A549 (cell line): Measurements from ENCODE around the gene ICAM4. TPM values are rescaled to one million over a fixed set of nuclear protein-coding genes. Genes with fewer than 3 reads are reported as not detected.

Source experiments
- ATAC-seq, 2 experiments: fragments of 200-7000 bp in 1 of 2; fragments of >200 bp in 1 of 2; cut with Nextera tagmentation in 1 of 2; cut with Tn5 transposase in 1 of 2; 3 replicates each; pipeline versions ENCODE4 v1.8.0 to v1.9.1; 2018 to 2020; ENCODE audit warnings: mild to moderate bottlenecking in 1 of 2, moderate library complexity in 1 of 2
- CTCF ChIA-PET: fragments of 300-600 bp; sonication (Branson Sonifier 250); formaldehyde crosslinking; extraction: SDS; loops from one replicate; lab custom pipeline; 2021; ENCODE audit warnings: antibody characterized with exemption, inconsistent platforms; lab: Yijun Ruan, JAX
- POLR2A ChIA-PET: fragments of 350-600 bp; formaldehyde crosslinking; extraction: SDS; loops from one replicate; lab custom pipeline; 2021; ENCODE audit warnings: antibody characterized with exemption, inconsistent platforms; lab: Yijun Ruan, JAX
- DNase-seq, 2 experiments: peaks; one replicate each; pipeline versions ENCODE4 v3.0.0 to v3.0.0-alpha.2; 2011 to 2016; ENCODE audit warnings: low read depth in 1 of 2, low spot score in 1 of 2
- FAIRE-seq: peaks from 2 replicates; lab custom pipeline; 2011; peaks lifted over from hg19 to GRCh38; lab: Jason Lieb, UNC
- H3K27ac ChIP-seq, 2 experiments: fragments of >200 bp; sonication (Bioruptor Twin); formaldehyde crosslinking; 3 replicates each; pipeline ENCODE4 v1.5.1; 2016 to 2017
- H3K4me1 ChIP-seq: fragments of >200 bp; sonication (Bioruptor Twin); formaldehyde crosslinking; 3 replicates; pipeline ENCODE4 v1.6.1; 2016
- H3K4me2 ChIP-seq: fragments of >200 bp; sonication (Bioruptor Twin); formaldehyde crosslinking; 3 replicates; pipeline ENCODE4 v1.6.1; 2016
- H3K4me3 ChIP-seq: fragments of >200 bp; sonication (Bioruptor Twin); formaldehyde crosslinking; 3 replicates; pipeline ENCODE4 v1.5.1; 2016
- H3K9me3 ChIP-seq: fragments of >200 bp; sonication (Bioruptor Twin); formaldehyde crosslinking; 3 replicates; pipeline ENCODE4 v1.6.1; 2016
- ATOH8 ChIP-seq: fragments of 250-450 bp; sonication (Bioruptor Pico); IDR thresholded peaks from 2 replicates; pipeline ENCODE4 v1.5.0; 2020; ENCODE audit warnings: low read depth, mild to moderate bottlenecking, moderate library complexity
- BHLHE40 ChIP-seq: IDR thresholded peaks from 2 replicates; pipeline ENCODE4 v1.6.1; 2012; ENCODE audit warnings: low read depth, low read length, inconsistent platforms
- CBX2 ChIP-seq: fragments of 200-600 bp; sonication (generic); IDR thresholded peaks from 2 replicates; pipeline ENCODE4 v1.6.1; 2016; ENCODE audit warnings: low read depth, mild to moderate bottlenecking, borderline replicate concordance
- CEBPB ChIP-seq, 2 experiments: fragments of >200 bp in 1 of 2; sonication (Bioruptor Twin) in 1 of 2; formaldehyde crosslinking in 1 of 2; IDR thresholded peaks; 2 replicates each; pipeline ENCODE4 v1.6.1; 2012 to 2016
- EP300 ChIP-seq, 2 experiments: fragments of >200 bp; sonication (Bioruptor Twin); formaldehyde crosslinking; IDR thresholded peaks; 2 replicates in 1 of 2; 3 replicates in 1 of 2; pipeline ENCODE4 v1.6.1; 2016 to 2017
- FOXS1 ChIP-seq: fragments of 250-450 bp; sonication (Bioruptor Pico); IDR thresholded peaks from 2 replicates; pipeline ENCODE4 v1.5.0; 2020; ENCODE audit warnings: mild to moderate bottlenecking, moderate library complexity
- GATA3 ChIP-seq: IDR thresholded peaks from 2 replicates; pipeline ENCODE4 v1.6.1; 2012; ENCODE audit warnings: borderline replicate concordance
- HEYL ChIP-seq: fragments of 250-450 bp; sonication (Bioruptor Pico); IDR thresholded peaks from 2 replicates; pipeline ENCODE4 v1.8.0; 2021; ENCODE audit warnings: mild to moderate bottlenecking, moderate library complexity
- HOXA7 ChIP-seq: fragments of 250-450 bp; sonication (Bioruptor Pico); IDR thresholded peaks from 2 replicates; pipeline ENCODE4 v1.5.0; 2020; ENCODE audit warnings: mild to moderate bottlenecking, moderate library complexity
- HOXB5 ChIP-seq: fragments of 250-450 bp; sonication (Bioruptor Pico); IDR thresholded peaks from 2 replicates; pipeline ENCODE4 v1.5.0; 2020; ENCODE audit warnings: mild to moderate bottlenecking, moderate library complexity
- NR3C1 ChIP-seq: fragments of >200 bp; sonication (Bioruptor Twin); formaldehyde crosslinking; IDR thresholded peaks from 3 replicates; pipeline ENCODE4 v1.6.1; 2017
- PHF8 ChIP-seq: fragments of 200-600 bp; sonication (generic); IDR thresholded peaks from 2 replicates; pipeline ENCODE4 v1.6.1; 2016; ENCODE audit warnings: low read depth, mild to moderate bottlenecking, antibody characterized with exemption, moderate library complexity, borderline replicate concordance
- RARB ChIP-seq: fragments of 250-450 bp; sonication (Bioruptor Pico); IDR thresholded peaks from 2 replicates; pipeline ENCODE4 v1.8.0; 2021; ENCODE audit warnings: mild to moderate bottlenecking, moderate library complexity
- SMC3 ChIP-seq: fragments of >200 bp; sonication (Bioruptor Twin); formaldehyde crosslinking; IDR thresholded peaks from 3 replicates; pipeline ENCODE4 v1.6.1; 2018; ENCODE audit warnings: inconsistent platforms
- TFCP2L1 ChIP-seq: fragments of 250-450 bp; sonication (Bioruptor Pico); IDR thresholded peaks from 2 replicates; pipeline ENCODE4 v1.5.0; 2021; ENCODE audit warnings: mild to moderate bottlenecking
- TP53 ChIP-seq: fragments of 250-450 bp; sonication (Bioruptor Pico); IDR thresholded peaks from 2 replicates; pipeline ENCODE4 v1.5.0; 2021; ENCODE audit warnings: mild to moderate bottlenecking, moderate library complexity
- ZFP36 ChIP-seq: fragments of 450-650 bp; IDR thresholded peaks from 2 replicates; pipeline ENCODE4 v1.6.1; 2014; ENCODE audit warnings: borderline replicate concordance; ENCODE audit not compliant: partially characterized antibody
- ZSCAN20 ChIP-seq: fragments of 250-450 bp; sonication (Bioruptor Pico); IDR thresholded peaks from 2 replicates; pipeline ENCODE4 v1.8.0; 2022; ENCODE audit warnings: mild to moderate bottlenecking, moderate library complexity
- WGBS: methylation state at CpG from one replicate; pipeline ENCODE4 v1.1.6; 2017; ENCODE audit errors: missing lambda C conversion rate; 5-methylcytosine and 5-hydroxymethylcytosine counted together
- polyA plus RNA-seq, 4 experiments: library from polyadenylated mRNA; depleted of rRNA in 3 of 4; stranded (reverse); fragments of >200 nt; fragmentation: RNase III in 1 of 4; extraction: RNeasy Plus Mini Kit Qiagen cat#74134 plus additional on column Dnase treatment in 1 of 4; gene quantifications; 2 replicates in 3 of 4; 3 replicates in 1 of 4; pipeline ENCODE4 v1.2.3, GENCODE V29; 2011 to 2017
- TF ChIP-seq, protein P1 (sequence below): fragments of 200-600 bp; sonication (generic); IDR thresholded peaks from 2 replicates; pipeline ENCODE4 v1.6.1; 2016; ENCODE audit warnings: antibody characterized with exemption, mild to moderate bottlenecking, moderate library complexity
- TF ChIP-seq, protein P2 (sequence below): fragments of 150-350 bp; IDR thresholded peaks from 2 replicates; pipeline ENCODE4 v1.6.1; 2014; ENCODE audit warnings: low read depth, mild to moderate bottlenecking, low read length

ICAM4 gene
- polyA plus RNA-seq, 2 of the 4 experiments (the other 2 are of a cell fraction): not detected

GRCh38 chr19:10321874-10322835 is 35.4 kb downstream of the ICAM4 start:
- no peak for TF ChIP-seq TP53
- TF ChIP-seq GATA3: no peak
- TF ChIP-seq SMC3: no peak
- no peak for TF ChIP-seq TFCP2L1 (CRISPR knock-in tag)
- no peak for TF ChIP-seq HEYL (CRISPR knock-in tag)
- TF ChIP-seq ZFP36: no peak
- TF ChIP-seq RARB (CRISPR knock-in tag): no peak
- no peak for TF ChIP-seq EP300 (IDR thresholded peaks at IDR 0.05)
- no peak for TF ChIP-seq CBX2
- TF ChIP-seq FOXS1 (CRISPR knock-in tag): no peak
- no peak for TF ChIP-seq CEBPB (IDR thresholded peaks at IDR 0.05)
- TF ChIP-seq NR3C1: no peak
- CTCF ChIA-PET: interaction anchor here (1.1 to 1.6 kb wide), 2 partner anchors 26 to 73 kb away, joined by 3 read pairs; no protein-coding TSS in a partner anchor
- Histone ChIP-seq H3K4me3 (no peak overlapping the region), H3K9me3 (no peaks in the 10 kb centered on the region), H3K4me2 (no peak overlapping the region), H3K4me1 (no peaks in the 10 kb centered on the region), H3K27ac (no peak overlapping the region)
- 95% methylated on average over 11 of the region's 19 CpGs for WGBS
- DNase-seq: no peak
- POLR2A ChIA-PET: interaction anchor here (1.3 kb wide), 1 partner anchor 11 kb away, joined by 4 read pairs; the partner anchor contains the start of gene RAVER1
- ATAC-seq: peak; percentile 7 to 30; a peak in 4 of 6 replicates
- no peak for FAIRE-seq

- H3K4me2 ChIP-seq: no peak overlapping the region
- H3K27ac ChIP-seq: no peak overlapping the region
- ATAC-seq: no peak
- FAIRE-seq: no peak
- TF ChIP-seq PHF8 (no peak), BHLHE40 (no peak), HOXA7 (no peak), HOXB5 (CRISPR knock-in tag) (no peak), HEYL (CRISPR knock-in tag) (no peak), ATOH8 (CRISPR knock-in tag) (no peak), ZSCAN20 (CRISPR knock-in tag) (no peak)
- TF ChIP-seq, protein P1, sequence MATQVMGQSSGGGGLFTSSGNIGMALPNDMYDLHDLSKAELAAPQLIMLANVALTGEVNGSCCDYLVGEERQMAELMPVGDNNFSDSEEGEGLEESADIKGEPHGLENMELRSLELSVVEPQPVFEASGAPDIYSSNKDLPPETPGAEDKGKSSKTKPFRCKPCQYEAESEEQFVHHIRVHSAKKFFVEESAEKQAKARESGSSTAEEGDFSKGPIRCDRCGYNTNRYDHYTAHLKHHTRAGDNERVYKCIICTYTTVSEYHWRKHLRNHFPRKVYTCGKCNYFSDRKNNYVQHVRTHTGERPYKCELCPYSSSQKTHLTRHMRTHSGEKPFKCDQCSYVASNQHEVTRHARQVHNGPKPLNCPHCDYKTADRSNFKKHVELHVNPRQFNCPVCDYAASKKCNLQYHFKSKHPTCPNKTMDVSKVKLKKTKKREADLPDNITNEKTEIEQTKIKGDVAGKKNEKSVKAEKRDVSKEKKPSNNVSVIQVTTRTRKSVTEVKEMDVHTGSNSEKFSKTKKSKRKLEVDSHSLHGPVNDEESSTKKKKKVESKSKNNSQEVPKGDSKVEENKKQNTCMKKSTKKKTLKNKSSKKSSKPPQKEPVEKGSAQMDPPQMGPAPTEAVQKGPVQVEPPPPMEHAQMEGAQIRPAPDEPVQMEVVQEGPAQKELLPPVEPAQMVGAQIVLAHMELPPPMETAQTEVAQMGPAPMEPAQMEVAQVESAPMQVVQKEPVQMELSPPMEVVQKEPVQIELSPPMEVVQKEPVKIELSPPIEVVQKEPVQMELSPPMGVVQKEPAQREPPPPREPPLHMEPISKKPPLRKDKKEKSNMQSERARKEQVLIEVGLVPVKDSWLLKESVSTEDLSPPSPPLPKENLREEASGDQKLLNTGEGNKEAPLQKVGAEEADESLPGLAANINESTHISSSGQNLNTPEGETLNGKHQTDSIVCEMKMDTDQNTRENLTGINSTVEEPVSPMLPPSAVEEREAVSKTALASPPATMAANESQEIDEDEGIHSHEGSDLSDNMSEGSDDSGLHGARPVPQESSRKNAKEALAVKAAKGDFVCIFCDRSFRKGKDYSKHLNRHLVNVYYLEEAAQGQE: no peak
- TF ChIP-seq, protein P2, sequence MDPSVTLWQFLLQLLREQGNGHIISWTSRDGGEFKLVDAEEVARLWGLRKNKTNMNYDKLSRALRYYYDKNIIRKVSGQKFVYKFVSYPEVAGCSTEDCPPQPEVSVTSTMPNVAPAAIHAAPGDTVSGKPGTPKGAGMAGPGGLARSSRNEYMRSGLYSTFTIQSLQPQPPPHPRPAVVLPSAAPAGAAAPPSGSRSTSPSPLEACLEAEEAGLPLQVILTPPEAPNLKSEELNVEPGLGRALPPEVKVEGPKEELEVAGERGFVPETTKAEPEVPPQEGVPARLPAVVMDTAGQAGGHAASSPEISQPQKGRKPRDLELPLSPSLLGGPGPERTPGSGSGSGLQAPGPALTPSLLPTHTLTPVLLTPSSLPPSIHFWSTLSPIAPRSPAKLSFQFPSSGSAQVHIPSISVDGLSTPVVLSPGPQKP: no peak
- TF ChIP-seq, all 56 proteins: peak for 0
- ChIA-PET CTCF (interaction anchor here (1.3 kb wide), 1 partner anchor 67 kb away, joined by 6 read pairs; no protein-coding TSS in a partner anchor), POLR2A (no interaction called here)
- no peak for DNase-seq
- WGBS: 90% methylated on average over 7 of the region's 8 CpGs
- H3K4me1 ChIP-seq: no peaks in the 10 kb centered on the region
- no peaks in the 10 kb centered on the region for H3K9me3 ChIP-seq
- H3K4me3 ChIP-seq: no peak overlapping the region
Measured at GRCh38 chr19:10325732-10326131, 39.0 kb downstream of the ICAM4 start.
